C4-2B (cell line): Measurements from ENCODE around the gene IRS2.

Experiments
- H3K27ac ChIP-seq: fragments of 450-650 bp; 2 replicates; pipeline ENCODE4 v1.5.1; 2017
- CTCF ChIP-seq: fragments of 450-650 bp; conservative IDR thresholded peaks from 2 replicates; pipeline ENCODE4 v1.5.1; 2017; ENCODE audit warnings: mild to moderate bottlenecking
- ZFX ChIP-seq: fragments of 450-650 bp; IDR thresholded peaks from 2 replicates; pipeline ENCODE4 v1.6.1; 2017

The IRS2 gene

GRCh38 chr13:109749365-109749764 is 37.0 kb downstream of the IRS2 start:
- TF ChIP-seq CTCF: no peak
- no peak for TF ChIP-seq ZFX
- H3K27ac ChIP-seq: no peak overlapping the region

GRCh38 chr13:109748677-109749076 is 37.7 kb downstream of the IRS2 start:
- TF ChIP-seq CTCF: no peak
- TF ChIP-seq ZFX: no peak
- H3K27ac ChIP-seq: no peak overlapping the region

GRCh38 chr13:109747524-109747923 is 38.9 kb downstream of the IRS2 start:
- H3K27ac ChIP-seq: no peak overlapping the region
- no peak for TF ChIP-seq CTCF
- TF ChIP-seq ZFX: no peak

- H3K27ac ChIP-seq: no peak overlapping the region
- TF ChIP-seq CTCF (no peak), ZFX (no peak)
These were observed 40.0 kb downstream of the IRS2 start for GRCh38 chr13:109746364-109746763.

- no peak overlapping the region for H3K27ac ChIP-seq
- TF ChIP-seq CTCF (no peak), ZFX (no peak)
These were observed 40.7 kb downstream of the IRS2 start for GRCh38 chr13:109745702-109746101.

- no peak overlapping the region for H3K27ac ChIP-seq
- TF ChIP-seq CTCF (no peak), ZFX (no peak)
These were observed 41.3 kb downstream of the IRS2 start for GRCh38 chr13:109745060-109745459.

- TF ChIP-seq CTCF (no peak), ZFX (no peak)
- no peak overlapping the region for H3K27ac ChIP-seq
These were observed 41.8 kb downstream of the IRS2 start for GRCh38 chr13:109744512-109745051.
